ENCODE measurements around the gene SNRPN. TPM values are rescaled to one million over a fixed set of nuclear protein-coding genes. Genes with fewer than 3 reads are reported as not detected.

Gene SNRPN
- total RNA-seq, 4 donors from 2014 or later = 42.1 to 67.8 (median 48.3) TPM

GRCh38 chr15:24945711-24946110, 9.1 kb upstream of the SNRPN start:
- H3K4me3 ChIP-seq = no peak overlapping the region
- no peak for TF ChIP-seq POLR2A (IDR thresholded peaks at IDR 0.05)
- TF ChIP-seq POLR2AphosphoS5 (IDR thresholded peaks at IDR 0.05) = no peak
- TF ChIP-seq CTCF (IDR thresholded peaks at IDR 0.05) = no peak
- no peak for TF ChIP-seq EP300 (IDR thresholded peaks at IDR 0.05)
- no peak for DNase-seq (ENCODE audit: low spot score in 2 of 2)
- no peaks in the 10 kb centered on the region for H3K9me3 ChIP-seq
- WGBS = 77% methylated on average over 1 of the region's 1 CpG
- no peak overlapping the region for H3K27ac ChIP-seq
- no peaks in the 10 kb centered on the region for H3K4me1 ChIP-seq
- no peaks in the 10 kb centered on the region for H3K36me3 ChIP-seq
- peaks cover under 1% of the 10 kb centered on the region for H3K27me3 ChIP-seq

GRCh38 chr15:24948495-24948894, 6.3 kb upstream of the SNRPN start:
- Histone ChIP-seq H3K36me3 (no peaks in the 10 kb centered on the region), H3K9me3 (no peaks in the 10 kb centered on the region), H3K4me3 (no peak overlapping the region), H3K4me1 (no peaks in the 10 kb centered on the region), H3K27ac (no peak overlapping the region), H3K27me3 (peaks cover 4% of the 10 kb centered on the region)
- TF ChIP-seq CTCF (IDR thresholded peaks at IDR 0.05) = no peak
- TF ChIP-seq EP300 (IDR thresholded peaks at IDR 0.05) = no peak
- TF ChIP-seq POLR2A (IDR thresholded peaks at IDR 0.05) = no peak
- TF ChIP-seq POLR2AphosphoS5 (IDR thresholded peaks at IDR 0.05) = no peak
- 81% methylated on average over 3 of the region's 3 CpGs for WGBS
- no peak for DNase-seq (ENCODE audit: low spot score in 2 of 2)

- DNase-seq (ENCODE audit: low spot score in 2 of 2) = peak in 1 of 2 donors; percentile 62
- no peaks in the 10 kb centered on the region for H3K9me3 ChIP-seq
- WGBS = 44% methylated on average over 31 of the region's 31 CpGs
- peak overlapping the region; percentile 87 for H3K27ac ChIP-seq
- no peak for TF ChIP-seq EP300 (IDR thresholded peaks at IDR 0.05)
- TF ChIP-seq POLR2A (IDR thresholded peaks at IDR 0.05) = no peak
- no peak for TF ChIP-seq POLR2AphosphoS5 (IDR thresholded peaks at IDR 0.05)
- TF ChIP-seq CTCF (IDR thresholded peaks at IDR 0.05) = no peak
- H3K4me1 ChIP-seq = no peaks in the 10 kb centered on the region
- H3K36me3 ChIP-seq = no peaks in the 10 kb centered on the region
- H3K27me3 ChIP-seq = peaks cover 4% of the 10 kb centered on the region
- peak overlapping the region; percentile 61 for H3K4me3 ChIP-seq
Observed at GRCh38 chr15:24955531-24955921, 739 bp downstream of the SNRPN start.

GRCh38 chr15:24956111-24956838, 1.5 kb downstream of the SNRPN start:
- no peaks in the 10 kb centered on the region for H3K36me3 ChIP-seq
- H3K4me1 ChIP-seq = no peaks in the 10 kb centered on the region
- WGBS = 54% methylated on average over 28 of the region's 28 CpGs
- TF ChIP-seq POLR2A (IDR thresholded peaks at IDR 0.05) (no peak), POLR2AphosphoS5 (IDR thresholded peaks at IDR 0.05) (no peak), EP300 (IDR thresholded peaks at IDR 0.05) (no peak), CTCF (IDR thresholded peaks at IDR 0.05) (no peak)
- H3K27ac ChIP-seq = peak overlapping the region; percentile 87
- H3K4me3 ChIP-seq = peak overlapping the region; percentile 61
- no peaks in the 10 kb centered on the region for H3K9me3 ChIP-seq
- DNase-seq (ENCODE audit: low spot score in 2 of 2) = peak; percentile 78 to 81
- H3K27me3 ChIP-seq = no peaks in the 10 kb centered on the region

GRCh38 chr15:24957691-24958090, 2.9 kb downstream of the SNRPN start:
- no peak for TF ChIP-seq POLR2A (IDR thresholded peaks at IDR 0.05)
- TF ChIP-seq CTCF (IDR thresholded peaks at IDR 0.05) = no peak
- no peak for TF ChIP-seq EP300 (IDR thresholded peaks at IDR 0.05)
- no peak for TF ChIP-seq POLR2AphosphoS5 (IDR thresholded peaks at IDR 0.05)
- no peaks in the 10 kb centered on the region for H3K36me3 ChIP-seq
- H3K4me1 ChIP-seq = no peaks in the 10 kb centered on the region
- H3K4me3 ChIP-seq = no peak overlapping the region
- no peaks in the 10 kb centered on the region for H3K27me3 ChIP-seq
- H3K27ac ChIP-seq = no peak overlapping the region
- DNase-seq (ENCODE audit: low spot score in 2 of 2) = no peak
- H3K9me3 ChIP-seq = no peaks in the 10 kb centered on the region
- WGBS = 93% methylated on average over 2 of the region's 2 CpGs
